Fibroblast of pulmonary artery (primary cell): Measurements from ENCODE around the gene JAK2.

ENCODE experiments used
- DNase-seq: peaks from one replicate; pipeline ENCODE4 v3.0.0-alpha.2; 2010; ENCODE audit warnings: low read depth
- H3K4me3 ChIP-seq: replicated peaks from 2 replicates; pipeline ENCODE4 v1.5.1; 2011; ENCODE audit warnings: low read depth, mild to moderate bottlenecking, control low read depth, low read length, moderate library complexity
- TF ChIP-seq, protein P1 (sequence below): IDR thresholded peaks from 2 replicates; pipeline ENCODE4 v1.5.1; 2011; ENCODE audit warnings: mild to moderate bottlenecking, control low read depth, low read length, inconsistent platforms; ENCODE audit errors: missing control alignments

JAK2 gene

DNA sequence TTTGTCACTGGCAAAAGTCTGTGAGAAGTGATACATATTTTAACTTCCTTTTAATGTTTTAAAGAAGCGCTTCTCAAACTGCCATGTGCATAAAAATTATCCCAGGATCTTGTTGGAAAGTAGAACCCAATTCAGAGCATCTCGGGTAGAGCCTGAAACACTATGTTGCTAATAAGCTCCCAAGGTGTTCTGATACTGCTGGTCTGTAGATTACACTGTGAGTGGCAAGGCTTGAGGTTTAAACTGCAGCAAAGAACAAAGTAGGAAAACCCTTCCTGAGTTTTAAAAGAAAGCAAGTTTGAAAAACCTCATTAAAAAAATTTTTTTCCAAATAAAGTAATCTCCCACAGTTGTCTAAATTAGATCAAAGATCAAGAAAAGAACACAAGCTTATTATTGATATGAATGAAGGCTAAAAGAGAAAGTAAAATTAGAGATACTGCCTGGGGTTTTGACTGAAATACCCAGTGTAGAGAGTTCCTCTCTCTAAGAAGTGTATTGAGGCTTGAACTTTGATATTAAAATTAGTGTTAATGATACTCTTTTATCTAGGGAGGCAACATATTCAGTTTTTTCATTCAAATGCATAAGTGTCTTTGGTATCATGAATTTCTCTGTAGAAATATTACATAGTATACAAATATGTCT lies 19.8 kb upstream of the JAK2 start:
- TF ChIP-seq, protein P1, sequence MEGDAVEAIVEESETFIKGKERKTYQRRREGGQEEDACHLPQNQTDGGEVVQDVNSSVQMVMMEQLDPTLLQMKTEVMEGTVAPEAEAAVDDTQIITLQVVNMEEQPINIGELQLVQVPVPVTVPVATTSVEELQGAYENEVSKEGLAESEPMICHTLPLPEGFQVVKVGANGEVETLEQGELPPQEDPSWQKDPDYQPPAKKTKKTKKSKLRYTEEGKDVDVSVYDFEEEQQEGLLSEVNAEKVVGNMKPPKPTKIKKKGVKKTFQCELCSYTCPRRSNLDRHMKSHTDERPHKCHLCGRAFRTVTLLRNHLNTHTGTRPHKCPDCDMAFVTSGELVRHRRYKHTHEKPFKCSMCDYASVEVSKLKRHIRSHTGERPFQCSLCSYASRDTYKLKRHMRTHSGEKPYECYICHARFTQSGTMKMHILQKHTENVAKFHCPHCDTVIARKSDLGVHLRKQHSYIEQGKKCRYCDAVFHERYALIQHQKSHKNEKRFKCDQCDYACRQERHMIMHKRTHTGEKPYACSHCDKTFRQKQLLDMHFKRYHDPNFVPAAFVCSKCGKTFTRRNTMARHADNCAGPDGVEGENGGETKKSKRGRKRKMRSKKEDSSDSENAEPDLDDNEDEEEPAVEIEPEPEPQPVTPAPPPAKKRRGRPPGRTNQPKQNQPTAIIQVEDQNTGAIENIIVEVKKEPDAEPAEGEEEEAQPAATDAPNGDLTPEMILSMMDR: no peak
- H3K4me3 ChIP-seq: no peak overlapping the region
- DNase-seq: no peak

DNA sequence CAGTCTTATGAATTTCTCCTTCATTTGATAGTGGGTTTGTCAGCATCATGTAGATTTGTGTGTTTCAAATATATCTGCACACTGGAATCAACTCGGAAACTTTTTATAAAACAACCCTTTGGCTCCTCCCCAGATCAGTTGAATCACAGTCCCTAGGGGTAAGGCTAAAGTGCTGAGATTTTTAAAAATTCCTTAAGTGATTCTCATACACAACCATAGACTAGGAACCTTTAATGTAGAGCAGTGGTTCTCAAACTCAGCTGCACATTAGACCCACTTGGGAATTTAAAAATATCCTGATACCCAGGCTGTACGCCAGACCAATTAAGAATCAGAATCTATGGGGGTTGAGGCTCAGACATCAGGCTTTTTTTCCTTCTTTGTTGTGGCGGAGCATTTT lies 17.5 kb upstream of the JAK2 start:
- no peak overlapping the region for H3K4me3 ChIP-seq
- DNase-seq: peak; percentile 54
- TF ChIP-seq, protein P1: no peak

DNA sequence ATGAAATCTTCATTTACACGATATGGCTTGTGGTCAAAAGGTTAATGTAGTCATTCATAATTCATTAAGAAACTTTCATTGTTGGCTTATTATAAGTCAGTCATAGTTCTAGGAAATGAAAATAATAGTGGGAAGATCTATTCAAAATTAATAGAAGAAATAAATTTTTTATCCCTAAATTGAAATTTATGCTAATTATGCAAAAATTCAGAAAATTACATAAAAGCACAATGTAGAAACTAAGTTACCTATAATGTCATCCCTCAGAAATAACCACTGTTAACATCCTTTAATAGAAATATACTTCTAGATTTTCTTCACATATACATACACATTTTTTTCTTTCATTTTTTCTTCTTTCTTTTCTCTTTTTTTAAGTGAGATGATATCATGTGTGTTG lies 15.9 kb upstream of the JAK2 start:
- no peak overlapping the region for H3K4me3 ChIP-seq
- TF ChIP-seq, protein P1: no peak
- DNase-seq: no peak

DNA sequence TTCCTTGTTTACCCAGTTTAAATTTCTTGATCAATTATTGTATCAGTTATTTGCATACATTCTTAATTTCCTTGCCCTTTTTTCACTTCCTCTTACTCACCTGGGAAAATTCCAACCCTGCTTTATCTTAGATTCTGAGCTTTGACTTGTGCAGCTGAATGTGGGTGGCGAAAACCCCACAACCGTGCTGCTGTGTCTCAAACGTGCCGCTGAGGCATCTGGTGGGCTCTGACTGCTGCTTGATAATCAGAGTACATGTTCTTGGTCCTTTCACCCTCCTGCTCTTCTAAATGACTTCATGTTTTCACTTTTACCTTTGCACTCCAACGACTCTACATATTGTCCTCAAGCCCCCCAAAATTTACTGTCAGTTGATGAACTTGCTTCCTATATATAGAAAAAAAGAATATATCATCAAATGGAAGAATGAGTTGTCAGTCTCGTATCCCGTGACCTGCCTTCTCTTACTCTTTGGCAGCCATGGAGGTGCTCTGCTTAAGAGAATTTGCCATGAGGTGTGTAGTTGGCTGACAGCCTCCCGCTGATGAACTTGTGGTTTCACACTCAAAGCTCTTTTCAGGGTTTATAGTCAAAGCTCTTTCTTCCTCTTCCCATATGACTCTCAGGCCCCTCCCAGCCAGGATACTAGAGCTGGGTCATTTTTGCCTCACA lies 14.0 kb upstream of the JAK2 start:
- DNase-seq: no peak
- H3K4me3 ChIP-seq: no peak overlapping the region
- TF ChIP-seq, protein P1: no peak

DNA sequence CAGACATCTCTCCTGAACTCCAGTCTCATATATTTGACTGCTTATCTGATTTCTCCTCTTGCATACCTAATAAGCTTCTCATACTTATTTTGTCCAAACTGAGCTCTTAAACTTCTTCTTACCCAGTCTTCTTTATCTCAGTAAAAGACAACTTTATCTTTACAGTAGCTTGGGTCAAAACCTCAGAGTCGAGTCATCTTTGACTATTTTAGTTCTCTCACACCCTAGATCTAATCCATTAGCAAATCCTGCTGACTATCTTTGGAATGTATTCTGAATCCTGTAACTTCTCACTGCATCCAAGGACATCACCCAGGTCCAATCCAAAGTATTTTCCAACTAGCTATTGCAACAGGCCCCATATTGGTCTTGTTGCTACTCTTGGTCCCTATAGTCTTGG lies 11.8 kb upstream of the JAK2 start:
- TF ChIP-seq, protein P1: no peak
- DNase-seq: no peak
- no peak overlapping the region for H3K4me3 ChIP-seq

DNA sequence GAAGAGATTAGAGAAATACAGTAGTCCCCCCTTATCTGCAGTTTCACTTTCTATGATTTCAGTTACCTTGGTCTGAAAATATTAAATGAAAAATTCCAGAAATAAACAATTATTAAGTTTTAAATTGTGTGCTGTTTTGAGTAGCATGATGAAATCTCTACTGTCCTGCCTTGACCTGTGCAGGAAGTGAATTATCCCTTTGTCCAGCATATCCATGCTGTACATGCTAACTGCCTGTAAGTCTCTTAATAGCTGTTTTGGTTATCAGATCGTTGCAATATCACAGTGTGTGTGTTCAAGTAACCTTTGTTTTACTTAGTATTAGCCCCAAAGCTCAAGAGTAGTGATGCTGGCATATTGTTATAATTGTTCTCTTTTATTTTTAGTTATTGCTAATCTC lies 11.2 kb upstream of the JAK2 start:
- peak; percentile 48 for DNase-seq
- H3K4me3 ChIP-seq: no peak overlapping the region
- TF ChIP-seq, protein P1: no peak

DNA sequence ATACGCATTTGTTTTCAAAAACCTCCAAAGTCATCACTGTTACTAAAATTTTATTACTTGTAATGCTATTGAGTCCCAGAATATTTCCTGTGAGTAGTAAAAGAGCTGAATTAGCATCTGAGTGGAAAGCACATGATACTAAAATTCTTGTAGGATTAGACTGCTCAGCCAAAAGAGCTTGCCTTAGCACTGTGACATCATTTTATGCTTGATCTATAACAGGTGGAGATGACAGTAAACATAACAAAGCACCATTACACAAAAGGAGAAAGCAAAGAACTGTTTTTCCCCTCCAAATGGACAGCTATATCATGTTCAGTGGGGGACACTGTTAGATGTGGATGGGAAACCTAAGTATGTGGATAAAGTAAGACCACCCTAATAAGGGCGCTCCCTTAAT lies 5.8 kb upstream of the JAK2 start:
- peak; percentile 19 for DNase-seq
- TF ChIP-seq, protein P1: no peak
- H3K4me3 ChIP-seq: no peak overlapping the region
